HepG2 (cell line): ENCODE data around the gene PLA2R1.

Experiments used
- PITX1 ChIP-seq: sonication (generic); formaldehyde crosslinking; IDR thresholded peaks from 2 replicates; pipeline ENCODE4 v1.5.1; 2020; ENCODE audit warnings: mild to moderate bottlenecking, missing genetic modification reagents
- TF ChIP-seq, protein P1 (sequence below): sonication (generic); formaldehyde crosslinking; IDR thresholded peaks from 2 replicates; pipeline ENCODE4 v1.5.0; 2020; ENCODE audit warnings: mild to moderate bottlenecking, missing genetic modification reagents, moderate library complexity

DNA sequence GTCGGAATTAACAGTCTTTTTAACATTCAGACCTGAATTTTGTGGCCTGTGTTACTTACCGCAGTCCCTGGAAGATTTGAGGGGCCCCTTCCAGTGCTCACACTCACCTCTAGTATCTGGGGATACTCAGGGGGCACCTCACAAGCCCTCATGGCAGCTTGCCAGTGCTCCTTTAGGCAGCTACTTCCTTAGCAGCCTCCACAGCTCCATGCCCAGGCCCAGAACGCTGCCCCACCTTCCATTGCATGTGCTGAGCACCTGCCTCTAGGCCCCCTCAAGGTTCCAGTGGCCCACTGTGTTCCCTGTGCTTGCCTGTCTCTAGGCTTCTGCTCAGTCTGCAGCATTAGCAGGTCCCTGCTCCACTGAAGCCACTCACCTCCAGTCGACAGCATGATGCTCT is 30.0 kb upstream of the PLA2R1 start:
- TF ChIP-seq, protein P1, sequence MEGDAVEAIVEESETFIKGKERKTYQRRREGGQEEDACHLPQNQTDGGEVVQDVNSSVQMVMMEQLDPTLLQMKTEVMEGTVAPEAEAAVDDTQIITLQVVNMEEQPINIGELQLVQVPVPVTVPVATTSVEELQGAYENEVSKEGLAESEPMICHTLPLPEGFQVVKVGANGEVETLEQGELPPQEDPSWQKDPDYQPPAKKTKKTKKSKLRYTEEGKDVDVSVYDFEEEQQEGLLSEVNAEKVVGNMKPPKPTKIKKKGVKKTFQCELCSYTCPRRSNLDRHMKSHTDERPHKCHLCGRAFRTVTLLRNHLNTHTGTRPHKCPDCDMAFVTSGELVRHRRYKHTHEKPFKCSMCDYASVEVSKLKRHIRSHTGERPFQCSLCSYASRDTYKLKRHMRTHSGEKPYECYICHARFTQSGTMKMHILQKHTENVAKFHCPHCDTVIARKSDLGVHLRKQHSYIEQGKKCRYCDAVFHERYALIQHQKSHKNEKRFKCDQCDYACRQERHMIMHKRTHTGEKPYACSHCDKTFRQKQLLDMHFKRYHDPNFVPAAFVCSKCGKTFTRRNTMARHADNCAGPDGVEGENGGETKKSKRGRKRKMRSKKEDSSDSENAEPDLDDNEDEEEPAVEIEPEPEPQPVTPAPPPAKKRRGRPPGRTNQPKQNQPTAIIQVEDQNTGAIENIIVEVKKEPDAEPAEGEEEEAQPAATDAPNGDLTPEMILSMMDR = no peak
- no peak for TF ChIP-seq PITX1 (CRISPR knock-in tag)
